PFSK-1 (cell line): ENCODE measurements around the gene MPEG1.

Source experiments
- POLR2AphosphoS5 ChIP-seq: IDR thresholded peaks from 2 replicates; pipeline ENCODE4 v1.6.1; 2012; ENCODE audit warnings: low read depth, mild to moderate bottlenecking, control low read depth, low read length, moderate library complexity
- SIN3A ChIP-seq: IDR thresholded peaks from 2 replicates; pipeline ENCODE4 v1.6.1; 2012; ENCODE audit warnings: mild to moderate bottlenecking, low read length, moderate library complexity, borderline replicate concordance; ENCODE audit not compliant: insufficient read depth
- TAF1 ChIP-seq: IDR thresholded peaks from 2 replicates; pipeline ENCODE4 v1.6.1; 2012; ENCODE audit warnings: low read length, control low read depth, borderline replicate concordance; ENCODE audit not compliant: insufficient read depth
- TF ChIP-seq, protein P1 (sequence below), 2 experiments: IDR thresholded peaks; 2 replicates each; pipeline versions ENCODE4 v1.6.1 to v1.8.0; 2011 to 2012; ENCODE audit warnings: low read depth in 2 of 2, low read length in 2 of 2, control low read depth in 1 of 2, inconsistent platforms in 1 of 2, mild to moderate bottlenecking in 1 of 2, moderate library complexity in 1 of 2; ENCODE audit not compliant: insufficient read depth in 1 of 2

DNA sequence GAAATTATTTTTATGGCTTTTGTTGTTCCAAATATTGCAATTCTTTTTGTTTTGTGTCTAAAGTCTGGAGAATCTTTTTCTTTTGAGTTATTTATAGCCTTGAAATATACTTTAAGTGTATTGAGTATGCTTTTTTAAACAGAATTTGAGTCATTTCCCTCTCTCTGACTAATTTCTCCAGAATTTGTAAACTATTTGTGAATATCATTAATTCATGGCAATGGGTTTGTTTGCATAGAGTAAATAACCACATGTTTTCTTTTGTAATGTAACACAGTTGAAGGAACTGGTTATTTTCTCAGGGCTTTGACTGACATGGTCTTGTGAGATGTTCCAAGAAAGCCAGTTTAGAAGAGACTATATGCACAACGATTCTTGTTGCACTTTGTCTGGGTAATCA, 30.9 kb upstream of the MPEG1 start:
- TF ChIP-seq POLR2AphosphoS5 (no peak), SIN3A (no peak), TAF1 (no peak)
- TF ChIP-seq, protein P1, sequence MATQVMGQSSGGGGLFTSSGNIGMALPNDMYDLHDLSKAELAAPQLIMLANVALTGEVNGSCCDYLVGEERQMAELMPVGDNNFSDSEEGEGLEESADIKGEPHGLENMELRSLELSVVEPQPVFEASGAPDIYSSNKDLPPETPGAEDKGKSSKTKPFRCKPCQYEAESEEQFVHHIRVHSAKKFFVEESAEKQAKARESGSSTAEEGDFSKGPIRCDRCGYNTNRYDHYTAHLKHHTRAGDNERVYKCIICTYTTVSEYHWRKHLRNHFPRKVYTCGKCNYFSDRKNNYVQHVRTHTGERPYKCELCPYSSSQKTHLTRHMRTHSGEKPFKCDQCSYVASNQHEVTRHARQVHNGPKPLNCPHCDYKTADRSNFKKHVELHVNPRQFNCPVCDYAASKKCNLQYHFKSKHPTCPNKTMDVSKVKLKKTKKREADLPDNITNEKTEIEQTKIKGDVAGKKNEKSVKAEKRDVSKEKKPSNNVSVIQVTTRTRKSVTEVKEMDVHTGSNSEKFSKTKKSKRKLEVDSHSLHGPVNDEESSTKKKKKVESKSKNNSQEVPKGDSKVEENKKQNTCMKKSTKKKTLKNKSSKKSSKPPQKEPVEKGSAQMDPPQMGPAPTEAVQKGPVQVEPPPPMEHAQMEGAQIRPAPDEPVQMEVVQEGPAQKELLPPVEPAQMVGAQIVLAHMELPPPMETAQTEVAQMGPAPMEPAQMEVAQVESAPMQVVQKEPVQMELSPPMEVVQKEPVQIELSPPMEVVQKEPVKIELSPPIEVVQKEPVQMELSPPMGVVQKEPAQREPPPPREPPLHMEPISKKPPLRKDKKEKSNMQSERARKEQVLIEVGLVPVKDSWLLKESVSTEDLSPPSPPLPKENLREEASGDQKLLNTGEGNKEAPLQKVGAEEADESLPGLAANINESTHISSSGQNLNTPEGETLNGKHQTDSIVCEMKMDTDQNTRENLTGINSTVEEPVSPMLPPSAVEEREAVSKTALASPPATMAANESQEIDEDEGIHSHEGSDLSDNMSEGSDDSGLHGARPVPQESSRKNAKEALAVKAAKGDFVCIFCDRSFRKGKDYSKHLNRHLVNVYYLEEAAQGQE (IDR thresholded peaks at IDR 0.05; ENCODE audit: insufficient read depth in 1 of 2, low read depth in 2 of 2, low read length in 2 of 2): no peak
